Peyer's patch (tissue), 4 donors: Measurements from ENCODE around the gene TASOR2.

Source experiments
- CTCF ChIP-seq, 6 experiments: fragments of 450-650 bp in 4 of 6; fragments of 200-600 bp in 2 of 6; sonication (generic) in 1 of 6; IDR thresholded peaks; one replicate each; pipeline ENCODE4 v1.5.1; 2017 to 2019; ENCODE audit warnings: antibody characterized with exemption in 6 of 6, mild to moderate bottlenecking in 3 of 6, moderate library complexity in 1 of 6
- POLR2A ChIP-seq, 2 donors: fragments of 450-650 bp; IDR thresholded peaks; one replicate each; pipeline ENCODE4 v1.5.1; 2017; ENCODE audit warnings: antibody characterized with exemption in 2 of 2, mild to moderate bottlenecking in 2 of 2, moderate library complexity in 2 of 2

- TF ChIP-seq CTCF (IDR thresholded peaks at IDR 0.05) (no peak), POLR2A (IDR thresholded peaks at IDR 0.05) (no peak)
Observed at GRCh38 chr10:5694573-5694972, 9.9 kb downstream of the TASOR2 start.
